CD4-positive, alpha-beta memory T cell (primary cell): ENCODE measurements around the gene CDK6. TPM values are rescaled to one million over a fixed set of nuclear protein-coding genes. Genes with fewer than 3 reads are reported as not detected.
A peak's percentile ranks its signal among the peaks of the same experiment; 100 is the strongest.

Experiments used
- CTCF ChIA-PET: fragments of 350-600 bp; sonication (Branson Sonifier 250); formaldehyde crosslinking; loops from one replicate; lab custom pipeline; 2021; ENCODE audit warnings: inconsistent platforms; ENCODE audit not compliant: partially characterized antibody; lab: Charles Lee
- POLR2A ChIA-PET: fragments of 350-600 bp; sonication (Branson Sonifier 250); formaldehyde crosslinking; loops from one replicate; lab custom pipeline; 2021; ENCODE audit not compliant: partially characterized antibody; lab: Charles Lee
- DNase-seq, 5 donors: peaks; one replicate each; pipeline versions ENCODE4 v3.0.0 to v3.0.0-alpha.2; 2020 to 2022; ENCODE audit warnings: mixed read lengths in 1 of 5
- H3K27ac ChIP-seq: one replicate; pipeline ENCODE4 v1.7.0; 2013; ENCODE audit warnings: low read depth, low read length
- H3K27me3 ChIP-seq: 2 replicates; pipeline ENCODE4 v1.7.0; 2013; ENCODE audit warnings: mild to moderate bottlenecking, low read length, moderate library complexity; ENCODE audit not compliant: insufficient read depth
- H3K36me3 ChIP-seq: 2 replicates; pipeline ENCODE4 v1.7.0; 2013; ENCODE audit warnings: mild to moderate bottlenecking, low read length, moderate library complexity; ENCODE audit not compliant: insufficient read depth
- H3K4me1 ChIP-seq: 2 replicates; pipeline ENCODE4 v1.7.0; 2013; ENCODE audit warnings: mild to moderate bottlenecking, low read length, moderate library complexity; ENCODE audit not compliant: insufficient read depth
- H3K4me3 ChIP-seq, 2 donors: one replicate each; pipeline ENCODE4 v1.7.0; 2013; ENCODE audit warnings: low read length in 2 of 2, mild to moderate bottlenecking in 1 of 2
- H3K9me3 ChIP-seq, 2 donors: one replicate each; pipeline ENCODE4 v1.7.0; 2013; ENCODE audit warnings: low read length in 2 of 2, control low read depth in 1 of 2; ENCODE audit not compliant: control insufficient read depth in 1 of 2
- H3K27ac Mint-ChIP-seq, 7 donors: one replicate each; pipeline ENCODE4 v1.8.0; 2020 to 2021; ENCODE audit warnings: mixed read lengths in 7 of 7, mild to moderate bottlenecking in 6 of 7, inconsistent platforms in 3 of 7, moderate library complexity in 3 of 7
- H3K27me3 Mint-ChIP-seq, 2 donors: one replicate each; pipeline ENCODE4 v1.8.0; 2020 to 2021; ENCODE audit warnings: mixed read lengths in 2 of 2
- H3K36me3 Mint-ChIP-seq, 2 donors: one replicate each; pipeline ENCODE4 v1.8.0; 2020 to 2021; ENCODE audit warnings: mixed read lengths in 2 of 2, inconsistent platforms in 1 of 2, mild to moderate bottlenecking in 1 of 2
- H3K4me1 Mint-ChIP-seq, 4 donors: one replicate each; pipeline ENCODE4 v1.8.0; 2020 to 2021; ENCODE audit warnings: mixed read lengths in 4 of 4, mild to moderate bottlenecking in 1 of 4
- H3K4me3 Mint-ChIP-seq, 8 donors: one replicate each; pipeline ENCODE4 v1.8.0; 2020 to 2021; ENCODE audit warnings: mixed read lengths in 8 of 8, mild to moderate bottlenecking in 7 of 8, moderate library complexity in 6 of 8, inconsistent platforms in 3 of 8
- H3K9me3 Mint-ChIP-seq, 8 donors: one replicate each; pipeline ENCODE4 v1.8.0; 2020 to 2021; ENCODE audit warnings: mixed read lengths in 8 of 8, mild to moderate bottlenecking in 5 of 8, inconsistent platforms in 3 of 8, moderate library complexity in 1 of 8
- intact Hi-C: fragments of 100-400 bp; cut with micrococcal nuclease; formaldehyde crosslinking; loops from one replicate; pipeline ENCODE4 v1.15.1; 2023
- polyA plus RNA-seq, 2 donors: library from polyadenylated mRNA; unstranded; fragments of 300-500 nt; fragmentation: Illumina TruSeq; gene quantifications; one replicate each; pipeline ENCODE4 v1.2.3, GENCODE V29; 2021
- total RNA-seq, 2 experiments: library from RNA; stranded (reverse); gene quantifications; one replicate each; pipeline ENCODE4 v1.2.3, GENCODE V29; 2021

Gene CDK6
- total and polyA plus RNA-seq, 4 experiments from 2014 or later: 18.4 to 23.6 (median 21.1) TPM

DNA sequence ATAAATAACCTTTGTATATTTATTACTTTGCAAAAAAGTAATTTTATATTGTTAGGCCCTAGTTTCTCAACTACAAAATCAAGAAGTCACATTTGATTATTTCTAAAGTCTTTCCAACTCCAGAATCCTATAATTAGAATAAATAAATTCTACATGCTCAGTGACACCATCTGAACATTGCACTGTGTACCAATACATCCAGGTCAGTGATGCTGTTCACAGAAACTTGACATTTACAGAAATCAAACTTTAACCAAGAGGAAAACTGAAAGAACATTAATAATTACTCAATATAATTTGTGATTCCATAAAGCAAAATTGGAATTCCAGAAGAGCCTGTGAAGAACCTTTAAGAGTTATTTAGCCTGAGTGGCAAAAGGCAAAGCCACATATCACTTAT, 142.2 kb downstream of the CDK6 start:
- intact Hi-C loops: no loop called here
- no peak for DNase-seq
- ChIA-PET POLR2A (no interaction called here), CTCF (interaction anchor here (0.6 to 1.1 kb wide), 2 partner anchors 7 to 139 kb away, joined by 3 to 9 read pairs; no protein-coding TSS in a partner anchor)
- no peaks in the 10 kb centered on the region for H3K27me3 Mint-ChIP-seq
- Histone ChIP-seq H3K4me1 (peaks cover 24% of the 10 kb centered on the region), H3K36me3 (no peaks in the 10 kb centered on the region), H3K4me3 (no peak overlapping the region), H3K9me3 (no peaks in the 10 kb centered on the region), H3K27me3 (no peaks in the 10 kb centered on the region), H3K27ac (no peak overlapping the region)
- peaks cover 0 to 6% (median 0%) of the 10 kb centered on the region in 8 donors for H3K9me3 Mint-ChIP-seq
- peaks cover 6 to 19% of the 10 kb centered on the region in 2 donors for H3K36me3 Mint-ChIP-seq
- peak overlapping the region in 1 of 7 donors; percentile 13 for H3K27ac Mint-ChIP-seq
- H3K4me3 Mint-ChIP-seq: no peak overlapping the region
- peaks cover 16 to 27% (median 25%) of the 10 kb centered on the region in 4 donors for H3K4me1 Mint-ChIP-seq

DNA sequence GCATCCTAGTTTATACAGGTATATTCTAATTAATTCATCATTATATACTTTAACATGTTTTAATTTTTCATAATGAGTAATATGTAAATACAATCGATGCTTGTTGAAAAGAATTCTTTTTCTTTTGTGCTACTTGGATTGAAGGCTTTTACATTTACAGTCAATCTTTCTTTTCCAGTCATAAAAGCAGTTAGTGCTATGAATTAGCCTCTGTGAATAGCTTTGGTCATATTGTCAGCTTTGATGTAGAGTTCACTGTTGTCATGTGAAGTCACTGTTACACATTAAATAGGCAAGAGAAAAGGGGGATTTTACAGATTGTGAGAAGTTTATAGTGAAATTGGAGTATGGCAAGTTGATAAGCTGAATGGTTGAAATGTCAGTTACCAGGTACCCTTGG, 142.9 kb downstream of the CDK6 start:
- ChIA-PET CTCF (interaction anchor here (0.6 to 1.1 kb wide), 2 partner anchors 8 to 140 kb away, joined by 3 to 9 read pairs; no protein-coding TSS in a partner anchor), POLR2A (no interaction called here)
- Histone ChIP-seq H3K4me1 (peaks cover 24% of the 10 kb centered on the region), H3K27ac (no peak overlapping the region), H3K36me3 (no peaks in the 10 kb centered on the region), H3K4me3 (no peak overlapping the region), H3K27me3 (no peaks in the 10 kb centered on the region), H3K9me3 (no peaks in the 10 kb centered on the region)
- Mint-ChIP-seq H3K27ac (peak overlapping the region in 3 of 7 donors; percentile 44 to 59 (median 52)), H3K9me3 (peaks cover 0 to 6% (median 0%) of the 10 kb centered on the region in 8 donors), H3K4me1 (peaks cover 16 to 29% (median 26%) of the 10 kb centered on the region in 4 donors), H3K27me3 (no peaks in the 10 kb centered on the region), H3K4me3 (no peak overlapping the region), H3K36me3 (peaks cover 6 to 19% of the 10 kb centered on the region in 2 donors)
- intact Hi-C loops: no loop called here
- DNase-seq: no peak

DNA sequence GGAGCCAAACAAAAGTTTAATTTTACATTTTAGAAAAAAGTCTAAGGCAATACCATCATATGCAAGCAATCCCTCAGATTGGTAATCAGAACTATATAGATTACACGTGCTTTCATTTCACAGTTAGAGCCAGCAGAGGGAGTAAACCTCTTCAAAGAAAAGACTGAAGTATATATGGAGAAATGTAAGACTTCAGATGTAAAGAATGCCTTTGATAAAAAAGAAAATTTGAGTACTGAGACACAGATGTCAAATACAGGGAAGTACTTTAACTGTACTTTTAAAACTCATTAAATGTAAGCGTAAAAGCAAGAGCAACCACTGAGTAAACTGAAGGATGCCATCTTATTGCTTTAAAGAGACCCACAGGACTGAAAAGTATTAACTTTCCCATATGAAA, 144.8 kb downstream of the CDK6 start:
- Histone ChIP-seq H3K4me1 (peaks cover 32% of the 10 kb centered on the region), H3K27ac (no peak overlapping the region), H3K9me3 (no peaks in the 10 kb centered on the region), H3K36me3 (no peaks in the 10 kb centered on the region), H3K4me3 (no peak overlapping the region), H3K27me3 (no peaks in the 10 kb centered on the region)
- H3K27me3 Mint-ChIP-seq: no peaks in the 10 kb centered on the region
- DNase-seq: peak; percentile 38 to 58 (median 43)
- peaks cover 6 to 24% of the 10 kb centered on the region in 2 donors for H3K36me3 Mint-ChIP-seq
- H3K4me1 Mint-ChIP-seq: peaks cover 20 to 42% (median 33%) of the 10 kb centered on the region in 4 donors
- peak overlapping the region in 2 of 8 donors; percentile 4 to 6 for H3K4me3 Mint-ChIP-seq
- peaks cover 0 to 6% (median 0%) of the 10 kb centered on the region in 8 donors for H3K9me3 Mint-ChIP-seq
- H3K27ac Mint-ChIP-seq: peak overlapping the region; percentile 18 to 84 (median 55)
- CTCF ChIA-PET: interaction anchor here (1.0 to 3.0 kb wide), 3 partner anchors 70 to 141 kb away, joined by 3 to 26 read pairs (median 7); no protein-coding TSS in a partner anchor
- POLR2A ChIA-PET: interaction anchor here (1.0 kb wide), 1 partner anchor 141 kb away, joined by 6 read pairs; no protein-coding TSS in a partner anchor
- intact Hi-C loops: loop anchor here (1.0 kb wide), 4 partner anchors 70 to 364 kb away; no protein-coding TSS in a partner anchor

DNA sequence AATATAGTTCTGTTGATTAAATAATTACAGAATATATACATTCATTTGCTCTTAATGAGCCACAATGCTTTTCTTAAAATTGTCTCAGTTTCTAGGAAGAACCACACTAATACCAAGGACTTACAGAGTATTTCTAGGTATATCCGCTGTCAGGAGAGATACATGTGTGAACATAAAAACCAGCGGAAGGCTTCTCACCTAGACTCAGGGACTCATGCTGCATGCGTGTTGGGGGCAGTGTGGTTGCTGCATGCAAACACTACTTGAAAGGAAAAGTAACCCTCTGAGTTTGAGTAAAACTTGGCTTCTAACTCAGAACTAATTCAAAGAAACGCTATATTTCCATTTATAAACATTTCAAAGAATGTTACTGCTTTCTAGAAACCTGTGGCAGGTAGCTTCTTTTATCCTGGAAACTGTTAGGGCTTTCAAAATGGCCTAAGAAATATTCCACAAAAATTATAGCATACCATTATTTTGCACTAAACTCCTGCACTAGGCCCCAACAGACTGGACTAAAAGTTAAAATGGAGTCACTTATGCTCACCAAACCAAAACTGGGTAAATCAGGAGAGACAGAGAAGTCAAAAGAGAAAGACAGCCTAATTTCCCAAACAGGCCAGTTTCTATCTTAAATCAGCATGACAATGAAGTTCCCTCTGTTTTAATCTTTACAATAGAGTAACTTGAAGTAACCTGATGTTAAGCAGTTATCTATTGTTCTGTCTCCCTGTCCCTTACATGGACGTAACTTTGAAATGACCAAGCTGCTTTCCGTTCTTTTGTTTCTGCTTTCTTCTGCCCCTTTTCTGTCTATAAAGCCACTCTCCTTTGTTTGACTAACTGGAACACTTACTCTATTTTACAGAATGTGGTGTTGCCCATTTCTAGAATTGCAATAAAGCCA, 151.0 kb downstream of the CDK6 start:
- DNase-seq: peak; percentile 37 to 60 (median 55)
- Mint-ChIP-seq H3K4me1 (peaks cover 66 to 90% (median 74%) of the 10 kb centered on the region in 4 donors), H3K27me3 (no peaks in the 10 kb centered on the region), H3K4me3 (peak overlapping the region in 7 of 8 donors; percentile 9 to 74 (median 64)), H3K36me3 (peaks cover 0 to 14% of the 10 kb centered on the region in 2 donors), H3K27ac (peak overlapping the region; percentile 53 to 93 (median 86)), H3K9me3 (peaks cover 0 to 6% (median 0%) of the 10 kb centered on the region in 8 donors)
- Histone ChIP-seq H3K9me3 (no peaks in the 10 kb centered on the region), H3K36me3 (no peaks in the 10 kb centered on the region), H3K27me3 (no peaks in the 10 kb centered on the region), H3K4me1 (peaks cover 73% of the 10 kb centered on the region), H3K27ac (peak overlapping the region; percentile 7), H3K4me3 (no peak overlapping the region)
- ChIA-PET CTCF (interaction anchor here (1.9 kb wide), 1 partner anchor 148 kb away, joined by 11 read pairs; no protein-coding TSS in a partner anchor), POLR2A (interaction anchor here (0.9 kb wide), 1 partner anchor 151 kb away, joined by 4 read pairs; the partner anchor contains the start of gene CDK6)
- intact Hi-C loops: no loop called here

DNA sequence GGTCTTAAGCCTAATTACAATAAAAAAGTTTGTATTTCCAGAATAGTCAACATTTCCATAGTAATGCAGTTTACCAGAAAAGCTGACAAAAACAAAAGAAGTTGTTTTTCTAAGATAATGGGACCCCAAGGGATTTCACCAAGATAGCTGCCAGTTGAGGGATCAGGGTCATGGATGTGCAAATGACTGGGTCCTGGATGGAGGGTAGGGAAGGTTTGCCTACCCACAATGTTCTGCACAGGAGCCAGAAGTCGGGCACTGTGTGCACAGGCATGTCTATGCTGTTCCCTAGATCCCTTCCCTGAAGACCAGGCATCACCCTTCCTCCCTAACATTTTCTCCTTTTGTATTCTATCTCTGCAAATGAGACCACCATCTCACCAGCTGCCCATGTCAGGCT, 152.1 kb downstream of the CDK6 start:
- no peaks in the 10 kb centered on the region for H3K27me3 ChIP-seq
- POLR2A ChIA-PET: interaction anchor here (1.5 kb wide), 1 partner anchor 34 kb away, joined by 4 read pairs; no protein-coding TSS in a partner anchor
- CTCF ChIA-PET: interaction anchor here (1.4 to 1.9 kb wide), 2 partner anchors 64 to 149 kb away, joined by 4 to 11 read pairs; no protein-coding TSS in a partner anchor
- H3K4me3 ChIP-seq: no peak overlapping the region
- intact Hi-C loops: loop anchor here (5.0 kb wide), 1 partner anchor 42 kb away; no protein-coding TSS in a partner anchor
- peak overlapping the region; percentile 7 for H3K27ac ChIP-seq
- H3K27me3 Mint-ChIP-seq: no peaks in the 10 kb centered on the region
- no peaks in the 10 kb centered on the region for H3K9me3 Mint-ChIP-seq
- H3K9me3 ChIP-seq: no peaks in the 10 kb centered on the region
- H3K4me3 Mint-ChIP-seq: peak overlapping the region in 6 of 8 donors; percentile 50 to 74 (median 66)
- H3K36me3 ChIP-seq: no peaks in the 10 kb centered on the region
- peak overlapping the region; percentile 53 to 93 (median 84) for H3K27ac Mint-ChIP-seq
- H3K4me1 Mint-ChIP-seq: peaks cover 59 to 79% (median 65%) of the 10 kb centered on the region in 4 donors
- H3K36me3 Mint-ChIP-seq: peaks cover 0 to 8% of the 10 kb centered on the region in 2 donors
- peaks cover 67% of the 10 kb centered on the region for H3K4me1 ChIP-seq
- no peak for DNase-seq

DNA sequence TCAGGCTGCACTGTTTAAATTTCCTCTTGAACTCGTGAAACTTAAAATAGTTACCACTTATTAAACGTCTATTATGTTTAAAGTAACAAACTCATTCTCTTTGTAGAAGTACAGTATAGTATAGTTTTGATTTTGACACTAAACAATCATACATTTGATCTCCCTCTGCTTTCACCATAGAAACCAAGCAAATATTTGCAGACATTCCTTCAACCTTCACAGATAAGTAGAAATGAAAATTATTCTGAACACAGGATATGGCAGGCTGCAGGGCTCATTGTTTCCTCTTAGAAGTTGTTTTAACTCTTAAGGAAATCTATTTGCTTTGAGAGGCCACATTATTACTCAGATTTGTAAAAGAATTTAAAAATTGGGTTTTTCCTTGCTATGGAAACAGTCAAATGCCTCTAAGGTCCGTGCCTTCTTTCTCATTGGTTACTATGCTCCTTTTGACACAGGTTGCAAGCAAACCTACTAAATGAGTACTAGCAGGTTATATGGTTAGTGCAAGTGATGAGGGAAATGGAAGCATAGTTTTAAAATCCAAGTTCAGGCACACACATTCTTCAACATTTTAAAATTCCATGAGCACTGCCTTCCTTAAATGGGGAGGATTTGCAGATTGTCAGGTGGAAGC, 153.4 kb downstream of the CDK6 start:
- peak overlapping the region; percentile 32 for H3K27ac ChIP-seq
- DNase-seq: peak; percentile 25 to 45 (median 39)
- peaks cover 0 to 9% of the 10 kb centered on the region in 2 donors for H3K36me3 Mint-ChIP-seq
- POLR2A ChIA-PET: interaction anchor here (1.5 kb wide), 1 partner anchor 35 kb away, joined by 4 read pairs; no protein-coding TSS in a partner anchor
- H3K4me3 ChIP-seq: peak overlapping the region in 1 of 2 donors; percentile 4
- peaks cover 73% of the 10 kb centered on the region for H3K4me1 ChIP-seq
- no peaks in the 10 kb centered on the region for H3K9me3 Mint-ChIP-seq
- H3K27me3 ChIP-seq: no peaks in the 10 kb centered on the region
- peaks cover 65 to 87% (median 76%) of the 10 kb centered on the region in 4 donors for H3K4me1 Mint-ChIP-seq
- intact Hi-C loops: loop anchor here (2.0 to 5.0 kb wide), 2 partner anchors 41 to 62 kb away; no protein-coding TSS in a partner anchor
- CTCF ChIA-PET: interaction anchor here (1.4 to 1.9 kb wide), 2 partner anchors 63 to 150 kb away, joined by 4 to 11 read pairs; no protein-coding TSS in a partner anchor
- no peaks in the 10 kb centered on the region for H3K36me3 ChIP-seq
- H3K27me3 Mint-ChIP-seq: no peaks in the 10 kb centered on the region
- H3K9me3 ChIP-seq: no peaks in the 10 kb centered on the region
- peak overlapping the region in 7 of 8 donors; percentile 8 to 70 (median 62) for H3K4me3 Mint-ChIP-seq
- peak overlapping the region; percentile 38 to 91 (median 81) for H3K27ac Mint-ChIP-seq
